Measurements from ENCODE around the gene AKAP13.

DNA sequence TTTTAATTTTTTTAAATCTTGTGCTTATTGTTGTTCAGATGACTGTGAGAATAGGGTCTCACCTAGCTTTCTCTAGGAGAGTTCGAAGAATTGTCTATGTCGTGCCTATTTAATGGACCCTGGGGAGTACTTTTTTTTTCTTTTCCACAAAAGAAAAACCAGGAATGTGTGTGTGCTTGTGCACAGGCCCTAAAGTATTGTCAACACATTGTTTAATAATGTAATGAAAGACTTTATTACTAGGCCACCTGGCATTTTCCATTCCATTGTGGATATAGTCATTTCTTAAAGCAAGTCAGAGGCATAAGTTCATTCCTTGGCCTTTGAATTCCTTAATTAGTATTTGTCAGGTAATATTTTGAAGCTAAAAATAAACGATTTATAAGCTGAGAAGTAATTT lies 278.4 kb downstream of the AKAP13 start:
- TF ChIP-seq, protein P1, sequence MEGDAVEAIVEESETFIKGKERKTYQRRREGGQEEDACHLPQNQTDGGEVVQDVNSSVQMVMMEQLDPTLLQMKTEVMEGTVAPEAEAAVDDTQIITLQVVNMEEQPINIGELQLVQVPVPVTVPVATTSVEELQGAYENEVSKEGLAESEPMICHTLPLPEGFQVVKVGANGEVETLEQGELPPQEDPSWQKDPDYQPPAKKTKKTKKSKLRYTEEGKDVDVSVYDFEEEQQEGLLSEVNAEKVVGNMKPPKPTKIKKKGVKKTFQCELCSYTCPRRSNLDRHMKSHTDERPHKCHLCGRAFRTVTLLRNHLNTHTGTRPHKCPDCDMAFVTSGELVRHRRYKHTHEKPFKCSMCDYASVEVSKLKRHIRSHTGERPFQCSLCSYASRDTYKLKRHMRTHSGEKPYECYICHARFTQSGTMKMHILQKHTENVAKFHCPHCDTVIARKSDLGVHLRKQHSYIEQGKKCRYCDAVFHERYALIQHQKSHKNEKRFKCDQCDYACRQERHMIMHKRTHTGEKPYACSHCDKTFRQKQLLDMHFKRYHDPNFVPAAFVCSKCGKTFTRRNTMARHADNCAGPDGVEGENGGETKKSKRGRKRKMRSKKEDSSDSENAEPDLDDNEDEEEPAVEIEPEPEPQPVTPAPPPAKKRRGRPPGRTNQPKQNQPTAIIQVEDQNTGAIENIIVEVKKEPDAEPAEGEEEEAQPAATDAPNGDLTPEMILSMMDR (IDR thresholded peaks at IDR 0.05), result no peak
- no peak for TF ChIP-seq POLR2A (IDR thresholded peaks at IDR 0.05)
